Measurements from ENCODE around the gene MGAM2. TPM values are rescaled to one million over a fixed set of nuclear protein-coding genes. Genes with fewer than 3 reads are reported as not detected.

MGAM2 gene
- total RNA-seq, 2 experiments from 2014 or later: not detected

DNA sequence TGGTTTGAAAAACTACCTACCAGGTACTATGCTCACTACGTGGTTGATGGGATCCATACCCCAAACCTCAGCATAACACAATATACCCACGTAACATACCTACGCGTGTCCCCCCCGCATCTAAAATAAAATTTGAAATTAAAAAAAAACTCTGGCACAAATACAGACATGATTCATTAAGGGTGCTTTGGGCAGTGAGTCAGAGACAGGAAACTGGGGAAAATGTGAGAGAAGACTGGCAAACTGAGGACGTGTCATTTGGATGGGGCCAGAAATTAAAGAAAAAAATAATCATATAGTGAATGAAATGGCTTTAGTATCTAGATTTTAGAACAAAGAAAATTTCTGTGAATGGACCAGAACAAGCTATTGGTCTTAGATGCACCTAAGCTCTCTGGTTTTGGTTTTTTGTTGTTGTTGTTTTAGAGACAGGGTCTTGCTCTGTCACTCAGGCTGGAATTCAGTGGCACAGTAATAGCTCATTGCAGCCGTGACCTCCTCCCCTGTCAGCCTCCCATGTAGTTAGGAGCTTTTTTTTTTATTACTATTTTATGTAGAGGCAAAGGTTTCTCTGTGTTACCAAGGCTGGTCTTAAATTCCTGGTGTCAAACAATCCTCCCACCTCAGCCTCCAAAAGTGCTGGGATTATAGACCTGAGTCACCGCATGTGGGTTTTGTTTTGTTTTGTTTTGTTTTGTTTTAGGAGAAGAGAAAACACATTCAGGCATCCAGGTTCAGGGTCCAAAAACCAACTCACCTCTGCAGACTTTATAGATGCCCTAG lies 152.3 kb downstream of the MGAM2 start:
- intact Hi-C loops (cut with micrococcal nuclease; ENCODE audit: unreplicated experiment): no loop called here
- no peak overlapping the region for H3K27ac ChIP-seq (ENCODE audit: low read depth, low read length, poor library complexity, severe bottlenecking)
- TF ChIP-seq, protein P1, sequence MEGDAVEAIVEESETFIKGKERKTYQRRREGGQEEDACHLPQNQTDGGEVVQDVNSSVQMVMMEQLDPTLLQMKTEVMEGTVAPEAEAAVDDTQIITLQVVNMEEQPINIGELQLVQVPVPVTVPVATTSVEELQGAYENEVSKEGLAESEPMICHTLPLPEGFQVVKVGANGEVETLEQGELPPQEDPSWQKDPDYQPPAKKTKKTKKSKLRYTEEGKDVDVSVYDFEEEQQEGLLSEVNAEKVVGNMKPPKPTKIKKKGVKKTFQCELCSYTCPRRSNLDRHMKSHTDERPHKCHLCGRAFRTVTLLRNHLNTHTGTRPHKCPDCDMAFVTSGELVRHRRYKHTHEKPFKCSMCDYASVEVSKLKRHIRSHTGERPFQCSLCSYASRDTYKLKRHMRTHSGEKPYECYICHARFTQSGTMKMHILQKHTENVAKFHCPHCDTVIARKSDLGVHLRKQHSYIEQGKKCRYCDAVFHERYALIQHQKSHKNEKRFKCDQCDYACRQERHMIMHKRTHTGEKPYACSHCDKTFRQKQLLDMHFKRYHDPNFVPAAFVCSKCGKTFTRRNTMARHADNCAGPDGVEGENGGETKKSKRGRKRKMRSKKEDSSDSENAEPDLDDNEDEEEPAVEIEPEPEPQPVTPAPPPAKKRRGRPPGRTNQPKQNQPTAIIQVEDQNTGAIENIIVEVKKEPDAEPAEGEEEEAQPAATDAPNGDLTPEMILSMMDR (conservative IDR thresholded peaks at IDR 0.05; ENCODE audit: low read length): no peak
- no peak for TF ChIP-seq EZH2phosphoT487 (IDR thresholded peaks at IDR 0.05; ENCODE audit: borderline replicate concordance, low read depth, low read length)
- H3K9me3 ChIP-seq (ENCODE audit: low read length): no peaks in the 10 kb centered on the region
- H3K79me2 ChIP-seq (ENCODE audit: insufficient read depth, low read depth, low read length): no peaks in the 10 kb centered on the region
- BruUV-seq (replicated peaks): no TSS peak
- H2AFZ ChIP-seq (ENCODE audit: low read length): no peak overlapping the region
- H3K4me2 ChIP-seq (ENCODE audit: low read length): no peak overlapping the region
- H3K36me3 ChIP-seq (ENCODE audit: insufficient read depth, low read length): no peaks in the 10 kb centered on the region
- no peak for DNase-seq (ENCODE audit: low spot score)
- ChIA-PET CTCF (ENCODE audit: unreplicated experiment) (interaction anchor here (0.5 kb wide), 1 partner anchor 49 kb away, joined by 3 read pairs; no protein-coding TSS in a partner anchor), POLR2A (no interaction called here)
- H3K4me1 ChIP-seq (ENCODE audit: insufficient read depth, low read length, poor library complexity, severe bottlenecking): no peaks in the 10 kb centered on the region
- H3K4me3 ChIP-seq (ENCODE audit: low read depth, low read length, poor library complexity, severe bottlenecking): no peak overlapping the region
- no peaks in the 10 kb centered on the region for H3K9me2 ChIP-seq (ENCODE audit: insufficient read depth, low read length)
- no peaks in the 10 kb centered on the region for H4K20me1 ChIP-seq (ENCODE audit: insufficient read depth, low read length)

Other genes with a start within 250 kb of the MGAM2 start
- 0.06 TPM in 1 of 2 replicates, not detected in the other for gene OR9A4, start 195.3 kb upstream of the MGAM2 start, total RNA-seq (2014; rRNA removed; shearing (Covaris generic))
- not detected in 2 replicates for gene OR9A4, start 195.3 kb upstream of the MGAM2 start, total RNA-seq (2022)
- not detected in 2 replicates for gene CLEC5A, start 164.7 kb upstream of the MGAM2 start, total RNA-seq (2014; rRNA removed; shearing (Covaris generic))
- not detected in 2 replicates for gene CLEC5A, start 164.7 kb upstream of the MGAM2 start, total RNA-seq (2022)
- gene TAS2R38, start 137.9 kb upstream of the MGAM2 start, total RNA-seq (2014; rRNA removed; shearing (Covaris generic)): not detected in 2 replicates
- gene TAS2R38, start 137.9 kb upstream of the MGAM2 start, total RNA-seq (2022): not detected in 2 replicates
- gene MGAM, start 115.8 kb upstream of the MGAM2 start, total RNA-seq (2014; rRNA removed; shearing (Covaris generic)): 0.03 and 0.05 TPM in 2 replicates
- not detected in 2 replicates for gene MGAM, start 115.8 kb upstream of the MGAM2 start, total RNA-seq (2022)
- not detected in 2 replicates for gene PRSS58, start 146.3 kb downstream of the MGAM2 start, total RNA-seq (2014; rRNA removed; shearing (Covaris generic))
- gene PRSS58, start 146.3 kb downstream of the MGAM2 start, total RNA-seq (2022): not detected in 2 replicates